IMR-90 (cell line): ENCODE measurements around the gene ZNF581. TPM values are rescaled to one million over a fixed set of nuclear protein-coding genes. Genes with fewer than 3 reads are reported as not detected.

Experiments used
- ATAC-seq: fragments of 200-7000 bp; cut with Tn5 transposase; 2 replicates; pipeline ENCODE4 v1.9.1; 2020; ENCODE audit warnings: low read depth, mild to moderate bottlenecking, moderate library complexity
- BruUV-seq: library from RNA; stranded (reverse); fragments of 400-500 nt; replicated peaks from 2 replicates; lab custom pipeline; 2021; lab: Mats Ljungman, UMichigan
- CTCF ChIA-PET: fragments of 300-600 bp; formaldehyde crosslinking; extraction: SDS; loops from one replicate; lab custom pipeline; 2021; ENCODE audit warnings: antibody characterized with exemption; lab: Yijun Ruan, JAX
- POLR2A ChIA-PET: fragments of 300-600 bp; sonication (Branson Sonifier 250); formaldehyde crosslinking; loops from one replicate; lab custom pipeline; 2022; ENCODE audit warnings: antibody characterized with exemption; ENCODE audit not compliant: unreplicated experiment; lab: Charles Lee
- DNase-seq: peaks from one replicate; pipeline ENCODE4 v3.0.0; 2013
- H2AFZ ChIP-seq: replicated peaks from 2 replicates; pipeline ENCODE3; 2013; ENCODE audit warnings: low read length, mild to moderate bottlenecking; ENCODE audit not compliant: poor library complexity
- H2AK5ac ChIP-seq: 2 replicates; pipeline ENCODE4 v1.6.1; 2013; ENCODE audit warnings: low read depth, low read length, inconsistent platforms
- H2AK9ac ChIP-seq: replicated peaks from 2 replicates; pipeline ENCODE3; 2013; ENCODE audit warnings: mild to moderate bottlenecking, low read depth, low read length, moderate library complexity; ENCODE audit not compliant: poor library complexity
- H2BK120ac ChIP-seq: 2 replicates; pipeline ENCODE4 v1.6.1; 2013; ENCODE audit warnings: low read depth, low read length, inconsistent platforms
- H2BK15ac ChIP-seq: 3 replicates; pipeline ENCODE4 v1.6.1; 2013; ENCODE audit warnings: low read depth, low read length, inconsistent platforms
- H2BK20ac ChIP-seq: 2 replicates; pipeline ENCODE4 v1.6.1; 2013; ENCODE audit warnings: low read depth, mild to moderate bottlenecking, inconsistent platforms, low read length, moderate library complexity
- H2BK5ac ChIP-seq: 2 replicates; pipeline ENCODE4 v1.6.1; 2013; ENCODE audit warnings: mild to moderate bottlenecking, low read depth, low read length, inconsistent platforms; ENCODE audit not compliant: poor library complexity, severe bottlenecking
- H3K14ac ChIP-seq: replicated peaks from 2 replicates; pipeline ENCODE4 v1.6.1; 2013; ENCODE audit warnings: low read depth, low read length, inconsistent platforms
- H3K18ac ChIP-seq: 2 replicates; pipeline ENCODE4 v1.6.1; 2013; ENCODE audit warnings: low read depth, low read length, control low read depth
- H3K23ac ChIP-seq: 2 replicates; pipeline ENCODE4 v1.6.1; 2013; ENCODE audit warnings: low read depth, low read length, inconsistent platforms
- H3K27ac ChIP-seq: 2 replicates; pipeline ENCODE4 v1.5.1; 2013; ENCODE audit warnings: mild to moderate bottlenecking, control low read depth, low read length; ENCODE audit not compliant: insufficient read depth
- H3K27me3 ChIP-seq: 2 replicates; pipeline ENCODE4 v1.6.1; 2013; ENCODE audit warnings: low read length; ENCODE audit not compliant: control insufficient read depth, insufficient read depth
- H3K36me3 ChIP-seq: 2 replicates; pipeline ENCODE4 v1.6.1; 2013; ENCODE audit warnings: low read length, mixed read lengths; ENCODE audit not compliant: control insufficient read depth, insufficient read depth
- H3K4ac ChIP-seq: 2 replicates; pipeline ENCODE4 v1.6.1; 2013; ENCODE audit warnings: low read depth, low read length, inconsistent platforms
- H3K4me1 ChIP-seq: 2 replicates; pipeline ENCODE4 v1.6.1; 2013; ENCODE audit warnings: low read length, mixed read lengths; ENCODE audit not compliant: control insufficient read depth, insufficient read depth
- H3K4me2 ChIP-seq: 2 replicates; pipeline ENCODE4 v1.6.1; 2013; ENCODE audit warnings: low read depth, mild to moderate bottlenecking, control low read depth, low read length, moderate library complexity
- H3K4me3 ChIP-seq: 2 replicates; pipeline ENCODE4 v1.5.1; 2013; ENCODE audit warnings: low read depth, mild to moderate bottlenecking, control low read depth, low read length, moderate library complexity; ENCODE audit not compliant: insufficient read depth
- H3K56ac ChIP-seq: 2 replicates; pipeline ENCODE4 v1.6.1; 2013; ENCODE audit warnings: low read length, inconsistent platforms; ENCODE audit not compliant: insufficient read depth; ENCODE audit errors: extremely low read depth
- H3K79me1 ChIP-seq, 2 experiments: 2 replicates each; pipeline ENCODE4 v1.6.1; 2013; ENCODE audit warnings: low read length in 2 of 2, inconsistent platforms in 1 of 2, low read depth in 1 of 2
- H3K9ac ChIP-seq: 2 replicates; pipeline ENCODE4 v1.6.1; 2013; ENCODE audit warnings: low read depth, low read length, control low read depth
- H3K9me1 ChIP-seq: 2 replicates; pipeline ENCODE4 v1.6.1; 2013; ENCODE audit warnings: low read length, inconsistent platforms; ENCODE audit not compliant: insufficient read depth
- H3K9me3 ChIP-seq: 2 replicates; pipeline ENCODE4 v1.6.1; 2013; ENCODE audit warnings: low read length; ENCODE audit not compliant: control insufficient read depth, insufficient read depth
- H4K20me1 ChIP-seq: 2 replicates; pipeline ENCODE4 v1.6.1; 2013; ENCODE audit warnings: low read length, inconsistent platforms; ENCODE audit not compliant: insufficient read depth
- H4K5ac ChIP-seq: 2 replicates; pipeline ENCODE4 v1.6.1; 2013; ENCODE audit warnings: mild to moderate bottlenecking, low read depth, low read length, control low read depth
- H4K8ac ChIP-seq, 2 experiments: 2 replicates each; pipeline ENCODE4 v1.6.1; 2013; ENCODE audit warnings: low read depth in 2 of 2, low read length in 2 of 2, control low read depth in 1 of 2, inconsistent platforms in 1 of 2
- H4K91ac ChIP-seq: 2 replicates; pipeline ENCODE4 v1.6.1; 2013; ENCODE audit warnings: low read depth, low read length, inconsistent platforms; ENCODE audit not compliant: insufficient read depth
- BHLHE40 ChIP-seq: fragments of 150-350 bp; IDR thresholded peaks from 2 replicates; pipeline ENCODE4 v1.6.1; 2016; ENCODE audit warnings: mild to moderate bottlenecking, low read depth, low read length
- CEBPB ChIP-seq: IDR thresholded peaks from 2 replicates; pipeline ENCODE4 v1.6.1; 2012; ENCODE audit warnings: low read depth, low read length, improper control_type of control experiment
- CTCF ChIP-seq: conservative IDR thresholded peaks from 2 replicates; pipeline ENCODE4 v1.5.1; 2012; ENCODE audit warnings: mild to moderate bottlenecking, low read depth, low read length, improper control_type of control experiment
- FOS ChIP-seq: fragments of 150-350 bp; IDR thresholded peaks from 2 replicates; pipeline ENCODE4 v1.6.1; 2016; ENCODE audit warnings: low read depth, low read length
- RFX5 ChIP-seq: IDR thresholded peaks from 2 replicates; pipeline ENCODE4 v1.8.0; 2012; ENCODE audit warnings: low read depth, mild to moderate bottlenecking, low read length, moderate library complexity
- WGBS, 2 experiments: methylation state at CpG; one replicate each; pipeline versions ENCODE4 v1.1.5 to v1.1.7; 2013; ENCODE audit warnings: missing lambda C conversion rate in 2 of 2; ENCODE audit not compliant: insufficient read length in 1 of 2; ENCODE audit errors: extremely low coverage in 2 of 2; 5-methylcytosine and 5-hydroxymethylcytosine counted together
- dilution Hi-C: fragments of 300-500 bp; cut with HindIII; formaldehyde crosslinking; loops from one replicate; pipeline ENCODE4 v1.14.3; 2018; ENCODE audit warnings: low sequenced_read_pairs; ENCODE audit not compliant: unreplicated experiment
- in situ Hi-C: fragments of 300-500 bp; cut with MboI; formaldehyde crosslinking; loops from 3 replicates; pipeline ENCODE4 v1.14.3; 2019; ENCODE audit warnings: low sequenced_read_pairs, inconsistent platforms, mixed read lengths
- intact Hi-C: fragments of 100-400 bp; cut with micrococcal nuclease; formaldehyde crosslinking; loops from 2 replicates; pipeline ENCODE4 v1.10.0; 2022
- polyA plus RNA-seq, 3 experiments: library from polyadenylated mRNA; depleted of rRNA; stranded (reverse); fragments of >200 nt; gene quantifications; 2 replicates each; pipeline ENCODE4 v1.2.3, GENCODE V29; 2012; ENCODE audit warnings: low replicate concordance in 1 of 3
- total RNA-seq: library from RNA; depleted of rRNA; stranded (reverse); fragments of >200 nt; gene quantifications from 2 replicates; pipeline ENCODE4 v1.2.3, GENCODE V29; 2012

Gene ZNF581
- total and polyA plus RNA-seq, 2 of the 4 experiments (the other 2 are of a cell fraction) = 9.7 to 21.9 TPM

GRCh38 chr19:55602104-55603001 is 41.1 kb upstream of the ZNF581 start:
- CTCF ChIA-PET = no interaction called here

More at GRCh38 chr19:55602104-55603001, 41.1 kb upstream of the ZNF581 start:
- no peak overlapping the region for H3K18ac ChIP-seq
- dilution Hi-C loops = no loop called here
- ATAC-seq = no peak
- H3K56ac ChIP-seq = no peak overlapping the region
- WGBS, 2 experiments = 95% methylated on average over 29 of the region's 60 CpGs; no CpG with 5 or more reads in 1 of the 2 experiments
- H2BK20ac ChIP-seq = no peak overlapping the region
- H3K4me1 ChIP-seq = peaks cover 9% of the 10 kb centered on the region
- no peak overlapping the region for H3K4ac ChIP-seq
- H3K27ac ChIP-seq = no peak overlapping the region
- H2BK120ac ChIP-seq = no peak overlapping the region
- DNase-seq = no peak
- in situ Hi-C loops = no loop called here
- intact Hi-C loops = no loop called here
- H4K91ac ChIP-seq = no peak overlapping the region
- peak overlapping the region; percentile 44 for H2AK9ac ChIP-seq
- no peak overlapping the region for H2BK5ac ChIP-seq
- H4K20me1 ChIP-seq = peaks cover 19% of the 10 kb centered on the region; the same call in 1 of the 2 replicates
- no peak overlapping the region for H2BK15ac ChIP-seq
- H3K27me3 ChIP-seq = no peaks in the 10 kb centered on the region
- peaks cover 26 to 46% of the 10 kb centered on the region in 2 experiments for H3K79me1 ChIP-seq
- H3K9me3 ChIP-seq = no peaks in the 10 kb centered on the region
- H3K14ac ChIP-seq = no peak overlapping the region
- no peak overlapping the region for H3K23ac ChIP-seq
- no peak overlapping the region for H3K4me2 ChIP-seq
- no peak for TF ChIP-seq FOS
- no peak for TF ChIP-seq CEBPB
- TF ChIP-seq CTCF = no peak
- no peak for TF ChIP-seq RFX5
- no peak for TF ChIP-seq BHLHE40
- H3K9ac ChIP-seq = no peak overlapping the region
- no TSS peak for BruUV-seq
- H2AFZ ChIP-seq = no peak overlapping the region
- H4K5ac ChIP-seq = no peak overlapping the region
- POLR2A ChIA-PET = no interaction called here
- peaks cover 1% of the 10 kb centered on the region; the same call in 1 of the 2 replicates for H3K36me3 ChIP-seq
- H2AK5ac ChIP-seq = no peak overlapping the region; the same call in 1 of the 2 replicates
- no peak overlapping the region for H3K4me3 ChIP-seq
- no peak overlapping the region for H4K8ac ChIP-seq
- H3K9me1 ChIP-seq = peaks cover 13% of the 10 kb centered on the region; the same call in 1 of the 2 replicates
